ENCODE results near the gene SLC9B1.

Gene SLC9B1

DNA sequence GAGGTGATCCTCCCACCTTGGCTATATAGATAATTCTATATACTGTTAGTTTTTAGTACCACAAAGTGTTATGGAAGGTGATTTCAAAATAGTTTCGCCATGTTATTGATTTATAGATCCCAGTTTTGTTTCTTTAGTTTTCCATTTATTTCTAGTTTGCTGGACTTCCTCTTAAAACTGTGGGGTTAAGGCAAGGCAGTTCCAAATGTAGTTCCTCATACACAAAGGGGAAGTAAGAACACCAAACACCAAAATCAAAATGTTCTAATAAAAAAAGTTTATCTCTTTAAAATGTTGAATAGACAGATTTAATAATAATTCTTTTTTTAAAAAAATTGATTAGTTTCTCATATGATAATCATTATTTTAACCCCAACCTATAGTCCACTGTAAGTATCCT lies 157.5 kb downstream of the SLC9B1 start:
- TF ChIP-seq, protein P1, sequence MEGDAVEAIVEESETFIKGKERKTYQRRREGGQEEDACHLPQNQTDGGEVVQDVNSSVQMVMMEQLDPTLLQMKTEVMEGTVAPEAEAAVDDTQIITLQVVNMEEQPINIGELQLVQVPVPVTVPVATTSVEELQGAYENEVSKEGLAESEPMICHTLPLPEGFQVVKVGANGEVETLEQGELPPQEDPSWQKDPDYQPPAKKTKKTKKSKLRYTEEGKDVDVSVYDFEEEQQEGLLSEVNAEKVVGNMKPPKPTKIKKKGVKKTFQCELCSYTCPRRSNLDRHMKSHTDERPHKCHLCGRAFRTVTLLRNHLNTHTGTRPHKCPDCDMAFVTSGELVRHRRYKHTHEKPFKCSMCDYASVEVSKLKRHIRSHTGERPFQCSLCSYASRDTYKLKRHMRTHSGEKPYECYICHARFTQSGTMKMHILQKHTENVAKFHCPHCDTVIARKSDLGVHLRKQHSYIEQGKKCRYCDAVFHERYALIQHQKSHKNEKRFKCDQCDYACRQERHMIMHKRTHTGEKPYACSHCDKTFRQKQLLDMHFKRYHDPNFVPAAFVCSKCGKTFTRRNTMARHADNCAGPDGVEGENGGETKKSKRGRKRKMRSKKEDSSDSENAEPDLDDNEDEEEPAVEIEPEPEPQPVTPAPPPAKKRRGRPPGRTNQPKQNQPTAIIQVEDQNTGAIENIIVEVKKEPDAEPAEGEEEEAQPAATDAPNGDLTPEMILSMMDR (IDR thresholded peaks at IDR 0.05; ENCODE audit: low read depth, low read length) = no peak
- H3K4me1 ChIP-seq = no peaks in the 10 kb centered on the region
- H3K36me3 ChIP-seq = no peaks in the 10 kb centered on the region
- no peak for DNase-seq
- no peaks in the 10 kb centered on the region for H3K9me3 ChIP-seq
- no peaks in the 10 kb centered on the region for H3K27me3 ChIP-seq
- H3K4me3 ChIP-seq (ENCODE audit: low read depth, low read length) = no peak overlapping the region

DNA sequence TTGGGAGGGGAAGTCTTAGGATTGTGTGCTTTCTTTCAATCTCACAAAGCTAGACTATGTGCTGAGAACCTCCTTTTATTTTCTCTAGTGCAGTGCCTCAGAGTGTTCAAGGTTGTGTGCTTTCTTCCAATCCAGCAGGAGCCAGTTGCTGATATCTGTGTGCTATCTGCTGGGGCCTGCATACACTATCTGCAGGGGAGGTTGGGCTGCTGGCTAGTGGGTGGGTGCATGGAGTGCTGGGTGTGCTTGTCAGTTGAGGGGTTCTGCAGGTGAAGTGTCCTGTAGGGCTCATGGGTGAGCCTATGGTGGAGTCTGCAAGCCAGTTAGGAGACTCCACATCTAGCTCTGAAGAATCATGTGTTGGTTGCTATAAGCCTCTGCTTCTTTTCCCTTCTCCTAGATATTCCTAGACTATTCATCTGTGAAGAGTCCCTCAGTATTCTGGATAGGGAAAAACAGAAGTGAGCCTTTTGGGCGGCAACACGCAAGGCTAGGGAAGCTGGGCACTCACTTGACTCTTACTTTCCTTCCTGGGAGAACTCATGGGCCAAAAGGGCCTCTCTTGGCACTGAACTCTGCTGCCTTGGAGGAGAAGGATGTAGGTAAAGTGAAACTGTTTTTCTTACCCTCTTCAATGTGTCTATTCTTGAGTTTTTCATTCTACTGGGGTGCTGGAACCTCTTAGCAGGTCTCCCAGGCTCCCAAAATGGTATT lies 158.7 kb downstream of the SLC9B1 start:
- H3K4me3 ChIP-seq (ENCODE audit: low read depth, low read length) = no peak overlapping the region
- H3K4me1 ChIP-seq = no peaks in the 10 kb centered on the region
- H3K36me3 ChIP-seq = no peaks in the 10 kb centered on the region
- no peaks in the 10 kb centered on the region for H3K27me3 ChIP-seq
- no peak for DNase-seq
- no peaks in the 10 kb centered on the region for H3K9me3 ChIP-seq
- TF ChIP-seq, protein P1 (IDR thresholded peaks at IDR 0.05; ENCODE audit: low read depth, low read length) = no peak

DNA sequence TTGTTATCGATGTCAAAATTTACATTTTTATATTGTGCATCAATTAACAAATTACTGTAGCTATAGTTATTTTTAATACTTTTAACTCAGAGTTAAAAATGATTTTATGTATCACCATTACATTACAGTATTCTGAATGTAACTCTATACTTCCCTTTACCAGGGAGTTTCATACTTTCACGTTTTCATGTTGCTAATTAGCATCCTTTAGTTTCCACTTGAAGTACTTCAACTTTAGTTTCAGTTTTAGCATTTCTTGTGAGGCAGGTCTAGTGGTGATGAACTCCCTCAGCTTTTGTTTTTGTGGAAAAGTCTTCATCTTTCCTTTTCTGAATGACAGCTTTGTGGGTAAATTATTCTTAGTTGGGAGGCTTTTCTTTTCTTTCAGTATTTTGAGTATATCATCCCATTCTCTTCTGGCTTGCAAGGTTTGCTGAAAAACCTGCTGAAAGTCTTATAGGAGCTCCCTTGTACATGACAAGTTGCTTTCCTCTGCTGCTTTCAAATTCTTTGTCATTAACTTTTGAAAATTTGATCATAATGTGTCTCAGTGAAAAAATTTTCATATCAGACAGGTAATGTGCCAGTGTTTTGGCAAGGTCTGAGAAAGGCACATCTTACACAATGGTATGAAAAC lies 160.6 kb downstream of the SLC9B1 start:
- TF ChIP-seq, protein P1 (IDR thresholded peaks at IDR 0.05; ENCODE audit: low read depth, low read length) = no peak
- H3K36me3 ChIP-seq = no peaks in the 10 kb centered on the region

More for the DNA sequence above, 160.6 kb downstream of the SLC9B1 start:
- no peak overlapping the region for H3K4me3 ChIP-seq (ENCODE audit: low read depth, low read length)
- no peaks in the 10 kb centered on the region for H3K27me3 ChIP-seq
- no peak for DNase-seq
- H3K4me1 ChIP-seq = no peaks in the 10 kb centered on the region
- H3K9me3 ChIP-seq = no peaks in the 10 kb centered on the region

Data from BE2C (cell line).